ENCODE data around the gene ORM2. TPM values are rescaled to one million over a fixed set of nuclear protein-coding genes. Genes with fewer than 3 reads are reported as not detected.
A peak's percentile ranks its signal among the peaks of the same experiment; 100 is the strongest.

ORM2 gene
- polyA plus RNA-seq, 3 donors from 2014 or later: not detected

GRCh38 chr9:114288193-114289091 is 41.2 kb upstream of the ORM2 start:
- Mint-ChIP-seq H3K9me3 (no peaks in the 10 kb centered on the region), H3K36me3 (no peaks in the 10 kb centered on the region), H3K27me3 (ENCODE audit: low read depth in 3 of 3) (peaks cover 0 to 3% (median 3%) of the 10 kb centered on the region in 3 donors), H3K4me1 (no peaks in the 10 kb centered on the region), H3K4me3 (no peak overlapping the region), H3K27ac (no peak overlapping the region)
- DNase-seq: no peak

- H3K4me3 Mint-ChIP-seq: no peak overlapping the region
- H3K36me3 Mint-ChIP-seq: no peaks in the 10 kb centered on the region
- no peak overlapping the region for H3K27ac Mint-ChIP-seq
- peaks cover 0 to 3% (median 1%) of the 10 kb centered on the region in 3 donors for H3K27me3 Mint-ChIP-seq (ENCODE audit: low read depth in 3 of 3)
- DNase-seq: no peak
- no peaks in the 10 kb centered on the region for H3K9me3 Mint-ChIP-seq
- no peaks in the 10 kb centered on the region for H3K4me1 Mint-ChIP-seq
Observed at GRCh38 chr9:114289106-114289505, 40.6 kb upstream of the ORM2 start.

- H3K4me3 Mint-ChIP-seq: no peak overlapping the region
- H3K4me1 Mint-ChIP-seq: no peaks in the 10 kb centered on the region
- H3K27me3 Mint-ChIP-seq (ENCODE audit: low read depth in 3 of 3): peaks cover 0 to 2% (median 1%) of the 10 kb centered on the region in 3 donors
- H3K27ac Mint-ChIP-seq: no peak overlapping the region
- no peak for DNase-seq
- H3K36me3 Mint-ChIP-seq: no peaks in the 10 kb centered on the region
- H3K9me3 Mint-ChIP-seq: peaks cover 0 to 5% (median 4%) of the 10 kb centered on the region in 6 donors
Observed at GRCh38 chr9:114289571-114290481, 39.8 kb upstream of the ORM2 start.

- Mint-ChIP-seq H3K36me3 (no peaks in the 10 kb centered on the region), H3K4me3 (no peak overlapping the region), H3K27ac (no peak overlapping the region), H3K4me1 (no peaks in the 10 kb centered on the region), H3K27me3 (ENCODE audit: low read depth in 3 of 3) (peaks cover 0 to 2% (median 0%) of the 10 kb centered on the region in 3 donors), H3K9me3 (peaks cover 0 to 13% (median 10%) of the 10 kb centered on the region in 6 donors)
- no peak for DNase-seq
Observed at GRCh38 chr9:114290561-114290986, 39.1 kb upstream of the ORM2 start.

- H3K9me3 Mint-ChIP-seq: peaks cover 0 to 18% (median 13%) of the 10 kb centered on the region in 6 donors
Observed at GRCh38 chr9:114291064-114291474, 38.6 kb upstream of the ORM2 start.

GRCh38 chr9:114291886-114292590 is 37.6 kb upstream of the ORM2 start:
- Mint-ChIP-seq H3K4me1 (no peaks in the 10 kb centered on the region), H3K9me3 (peaks cover 0 to 28% (median 17%) of the 10 kb centered on the region in 6 donors), H3K27me3 (ENCODE audit: low read depth in 3 of 3) (peaks cover 2 to 4% (median 3%) of the 10 kb centered on the region in 3 donors), H3K4me3 (no peak overlapping the region), H3K36me3 (peaks cover 0 to 5% (median 0%) of the 10 kb centered on the region in 3 donors), H3K27ac (no peak overlapping the region)
- no peak for DNase-seq

More at GRCh38 chr9:114291064-114291474, 38.6 kb upstream of the ORM2 start:
- H3K27ac Mint-ChIP-seq: no peak overlapping the region
- no peaks in the 10 kb centered on the region for H3K4me1 Mint-ChIP-seq
- H3K36me3 Mint-ChIP-seq: peaks cover 0 to 4% (median 0%) of the 10 kb centered on the region in 3 donors
- DNase-seq: peak; percentile 55 to 62 (median 55)
- H3K4me3 Mint-ChIP-seq: no peak overlapping the region
- H3K27me3 Mint-ChIP-seq (ENCODE audit: low read depth in 3 of 3): peaks cover 1 to 3% (median 2%) of the 10 kb centered on the region in 3 donors

GRCh38 chr9:114294664-114295063 is 35.0 kb upstream of the ORM2 start:
- DNase-seq: no peak
- peaks cover 3 to 4% (median 3%) of the 10 kb centered on the region in 3 donors for H3K27me3 Mint-ChIP-seq (ENCODE audit: low read depth in 3 of 3)
- no peaks in the 10 kb centered on the region for H3K4me1 Mint-ChIP-seq
- H3K27ac Mint-ChIP-seq: no peak overlapping the region
- H3K9me3 Mint-ChIP-seq: peaks cover 0 to 28% (median 17%) of the 10 kb centered on the region in 6 donors
- H3K4me3 Mint-ChIP-seq: no peak overlapping the region
- H3K36me3 Mint-ChIP-seq: peaks cover 0 to 5% (median 0%) of the 10 kb centered on the region in 3 donors

- peaks cover 0 to 5% (median 0%) of the 10 kb centered on the region in 3 donors for H3K36me3 Mint-ChIP-seq
- DNase-seq: no peak
- no peak overlapping the region for H3K27ac Mint-ChIP-seq
- H3K9me3 Mint-ChIP-seq: peaks cover 0 to 28% (median 17%) of the 10 kb centered on the region in 6 donors
- H3K27me3 Mint-ChIP-seq (ENCODE audit: low read depth in 3 of 3): peaks cover 1 to 4% (median 3%) of the 10 kb centered on the region in 3 donors
- no peaks in the 10 kb centered on the region for H3K4me1 Mint-ChIP-seq
- H3K4me3 Mint-ChIP-seq: no peak overlapping the region
Observed at GRCh38 chr9:114296338-114296737, 33.3 kb upstream of the ORM2 start.

- H3K27ac Mint-ChIP-seq: no peak overlapping the region
- peaks cover 0 to 26% (median 16%) of the 10 kb centered on the region in 6 donors for H3K9me3 Mint-ChIP-seq
Observed at GRCh38 chr9:114299286-114300152, 30.1 kb upstream of the ORM2 start.

GRCh38 chr9:114300153-114300845 is 29.4 kb upstream of the ORM2 start:
- Mint-ChIP-seq H3K27ac (no peak overlapping the region), H3K9me3 (peaks cover 0 to 18% (median 8%) of the 10 kb centered on the region in 6 donors)
- no peak for DNase-seq

More at GRCh38 chr9:114299286-114300152, 30.1 kb upstream of the ORM2 start:
- H3K4me1 Mint-ChIP-seq: no peaks in the 10 kb centered on the region
- peaks cover 0 to 5% (median 0%) of the 10 kb centered on the region in 3 donors for H3K36me3 Mint-ChIP-seq
- peaks cover 1 to 5% (median 4%) of the 10 kb centered on the region in 3 donors for H3K27me3 Mint-ChIP-seq (ENCODE audit: low read depth in 3 of 3)
- no peak overlapping the region for H3K4me3 Mint-ChIP-seq
- DNase-seq: no peak

GRCh38 chr9:114300846-114301797 is 28.5 kb upstream of the ORM2 start:
- no peak overlapping the region for H3K4me3 Mint-ChIP-seq
- no peak overlapping the region for H3K27ac Mint-ChIP-seq
- H3K27me3 Mint-ChIP-seq (ENCODE audit: low read depth in 3 of 3): peaks cover 1 to 6% (median 3%) of the 10 kb centered on the region in 3 donors
- peaks cover 0 to 2% of the 10 kb centered on the region in 2 donors for H3K4me1 Mint-ChIP-seq
- H3K36me3 Mint-ChIP-seq: no peaks in the 10 kb centered on the region
- no peak for DNase-seq
- peaks cover 0 to 10% (median 3%) of the 10 kb centered on the region in 6 donors for H3K9me3 Mint-ChIP-seq

More at GRCh38 chr9:114300153-114300845, 29.4 kb upstream of the ORM2 start:
- peaks cover 0 to 5% (median 0%) of the 10 kb centered on the region in 3 donors for H3K36me3 Mint-ChIP-seq
- H3K27me3 Mint-ChIP-seq (ENCODE audit: low read depth in 3 of 3): peaks cover 1 to 5% (median 4%) of the 10 kb centered on the region in 3 donors
- no peaks in the 10 kb centered on the region for H3K4me1 Mint-ChIP-seq
- no peak overlapping the region for H3K4me3 Mint-ChIP-seq

All from immature natural killer cell (primary cell).